Measurements from ENCODE around the gene PALLD.

PALLD gene

GRCh38 chr4:168892475-168892874, 395.6 kb downstream of the PALLD start (continued):
- no peak for TF ChIP-seq KLF16 (tag by site-specific recombination; IDR thresholded peaks at IDR 0.05)
- no peak for TF ChIP-seq EGR2 (tag by site-specific recombination; IDR thresholded peaks at IDR 0.05; ENCODE audit: low read depth)

- TF ChIP-seq ZNF623 (tag by site-specific recombination; IDR thresholded peaks at IDR 0.05) (no peak), ZNF121 (tag by site-specific recombination; IDR thresholded peaks at IDR 0.05) (no peak), ZNF544 (tag by site-specific recombination; IDR thresholded peaks at IDR 0.05) (no peak), ZNF248 (tag by site-specific recombination; IDR thresholded peaks at IDR 0.05) (no peak)
- H3K4me1 ChIP-seq (ENCODE audit: control insufficient read depth, insufficient read depth, low read length) = no peaks in the 10 kb centered on the region
- POLR2A ChIA-PET = no interaction called here
- no peaks in the 10 kb centered on the region for H3K9me3 ChIP-seq (ENCODE audit: control insufficient read depth, insufficient read depth, low read depth, low read length)
- CTCF ChIA-PET = no interaction called here
- no peak overlapping the region for H3K4me3 ChIP-seq (ENCODE audit: low read depth, low read length)
- H3K27ac ChIP-seq (ENCODE audit: extremely low read depth, low read depth, low read length) = no peak overlapping the region
- peaks cover 9 to 85% of the 10 kb centered on the region in 2 experiments for H3K36me3 ChIP-seq (ENCODE audit: control insufficient read depth in 2 of 2, insufficient read depth in 1 of 2, low read length in 2 of 2)
These were observed 396.4 kb downstream of the PALLD start for GRCh38 chr4:168893205-168893604.

- H3K4me1 ChIP-seq (ENCODE audit: control insufficient read depth, insufficient read depth, low read length) = no peaks in the 10 kb centered on the region
- TF ChIP-seq ZNF112 (tag by site-specific recombination; IDR thresholded peaks at IDR 0.05) (no peak), ZNF433 (tag by site-specific recombination; IDR thresholded peaks at IDR 0.05; ENCODE audit: low read depth) (no peak), ZNF175 (tag by site-specific recombination; IDR thresholded peaks at IDR 0.05) (no peak), ZFP37 (tag by site-specific recombination; IDR thresholded peaks at IDR 0.05) (no peak), ZNF335 (tag by site-specific recombination; conservative IDR thresholded peaks at IDR 0.05) (no peak), ZNF560 (tag by site-specific recombination; IDR thresholded peaks at IDR 0.05; ENCODE audit: borderline replicate concordance) (no peak), ZNF2 (tag by site-specific recombination; IDR thresholded peaks at IDR 0.05) (no peak)
- H3K27ac ChIP-seq (ENCODE audit: extremely low read depth, low read depth, low read length) = no peak overlapping the region
- peaks cover 9 to 85% of the 10 kb centered on the region in 2 experiments for H3K36me3 ChIP-seq (ENCODE audit: control insufficient read depth in 2 of 2, insufficient read depth in 1 of 2, low read length in 2 of 2)
- CTCF ChIA-PET = no interaction called here
- no peaks in the 10 kb centered on the region for H3K9me3 ChIP-seq (ENCODE audit: control insufficient read depth, insufficient read depth, low read depth, low read length)
- H3K4me3 ChIP-seq (ENCODE audit: low read depth, low read length) = no peak overlapping the region
- POLR2A ChIA-PET = no interaction called here
These were observed 397.0 kb downstream of the PALLD start for GRCh38 chr4:168893807-168894206.

- CTCF ChIA-PET = no interaction called here
- no peak overlapping the region for H3K27ac ChIP-seq (ENCODE audit: extremely low read depth, low read depth, low read length)
- peaks cover 17 to 73% of the 10 kb centered on the region in 2 experiments for H3K36me3 ChIP-seq (ENCODE audit: control insufficient read depth in 2 of 2, insufficient read depth in 1 of 2, low read length in 2 of 2)
- no peak for TF ChIP-seq ZFP69B (tag by site-specific recombination; IDR thresholded peaks at IDR 0.05)
- no peak for TF ChIP-seq ZNF585B (tag by site-specific recombination; IDR thresholded peaks at IDR 0.05)
- no peak for TF ChIP-seq ZBTB10 (tag by site-specific recombination; IDR thresholded peaks at IDR 0.05)
- no peak for TF ChIP-seq ZNF548 (tag by site-specific recombination; IDR thresholded peaks at IDR 0.05)
- no peak for TF ChIP-seq SP2 (tag by site-specific recombination; IDR thresholded peaks at IDR 0.05)
- TF ChIP-seq ZNF664 (tag by site-specific recombination; IDR thresholded peaks at IDR 0.05) = no peak
- TF ChIP-seq ZNF596 (tag by site-specific recombination; IDR thresholded peaks at IDR 0.05) = no peak
- no peak for TF ChIP-seq ZNF624 (tag by site-specific recombination; IDR thresholded peaks at IDR 0.05)
- TF ChIP-seq ZNF138 (tag by site-specific recombination; IDR thresholded peaks at IDR 0.05; ENCODE audit: borderline replicate concordance) = no peak
- TF ChIP-seq GLIS2 (tag by site-specific recombination; IDR thresholded peaks at IDR 0.05) = no peak
- TF ChIP-seq ZSCAN4 (tag by site-specific recombination; IDR thresholded peaks at IDR 0.05) = no peak
- no peaks in the 10 kb centered on the region for H3K9me3 ChIP-seq (ENCODE audit: control insufficient read depth, insufficient read depth, low read depth, low read length)
- H3K4me3 ChIP-seq (ENCODE audit: low read depth, low read length) = no peak overlapping the region
- H3K4me1 ChIP-seq (ENCODE audit: control insufficient read depth, insufficient read depth, low read length) = no peaks in the 10 kb centered on the region
- POLR2A ChIA-PET = no interaction called here
These were observed 403.2 kb downstream of the PALLD start for GRCh38 chr4:168900080-168900479.

All from HEK293 (cell line).